ENCODE results near the gene ASCL4. TPM values are rescaled to one million over a fixed set of nuclear protein-coding genes. Genes with fewer than 3 reads are reported as not detected.

Gene ASCL4
- total RNA-seq, 1 donor from 2014 or later = 1.6 TPM

Other genes starting within 250 kb of the ASCL4 start
- gene PWP1, start 88.9 kb upstream of the ASCL4 start, total RNA-seq = 33.6 TPM
- 15.7 TPM for gene PRDM4, start 13.6 kb upstream of the ASCL4 start, total RNA-seq